CD4-positive, alpha-beta T cell (primary cell): ENCODE data around the gene FAM107B. TPM values are rescaled to one million over a fixed set of nuclear protein-coding genes. Genes with fewer than 3 reads are reported as not detected.

Experiments
- ATAC-seq: fragments of 200-7000 bp; cut with Tn5 transposase; one replicate; pipeline ENCODE4 v1.10.0; 2022; ENCODE audit warnings: mild to moderate bottlenecking; ENCODE audit not compliant: poor library complexity
- CTCF ChIA-PET: fragments of 350-600 bp; sonication (Branson Sonifier 250); formaldehyde crosslinking; loops from one replicate; lab custom pipeline; 2021; ENCODE audit warnings: antibody characterized with exemption, inconsistent platforms; lab: Charles Lee
- POLR2A ChIA-PET: fragments of 350-600 bp; sonication (Branson Sonifier 250); formaldehyde crosslinking; loops from one replicate; lab custom pipeline; 2021; ENCODE audit warnings: antibody characterized with exemption, inconsistent platforms; lab: Charles Lee
- DNase-seq, 14 experiments: peaks; one replicate each; pipeline ENCODE4 v3.0.0-alpha.2; 2013 to 2020; ENCODE audit warnings: mixed read lengths in 2 of 14
- H3K27ac ChIP-seq, 2 donors: one replicate each; pipeline versions ENCODE4 v1.5.1 to v1.7.0; 2013; ENCODE audit warnings: low read length in 2 of 2, low read depth in 1 of 2, mild to moderate bottlenecking in 1 of 2
- H3K27me3 ChIP-seq, 2 experiments: 1 replicate in 1 of 2; 2 replicates in 1 of 2; pipeline versions ENCODE4 v1.6.1 to v1.7.0; 2013; ENCODE audit warnings: low read length in 2 of 2, control low read depth in 1 of 2, mild to moderate bottlenecking in 1 of 2, moderate library complexity in 1 of 2; ENCODE audit not compliant: insufficient read depth in 2 of 2, control insufficient read depth in 1 of 2
- H3K36me3 ChIP-seq: one replicate; pipeline ENCODE4 v1.6.1; 2013; ENCODE audit warnings: low read length, control low read depth; ENCODE audit not compliant: insufficient read depth
- H3K4me1 ChIP-seq: one replicate; pipeline ENCODE4 v1.6.1; 2013; ENCODE audit warnings: low read length, control low read depth; ENCODE audit not compliant: insufficient read depth
- H3K4me3 ChIP-seq: one replicate; pipeline ENCODE4 v1.5.1; 2013; ENCODE audit warnings: mild to moderate bottlenecking, low read length, moderate library complexity
- H3K9me3 ChIP-seq, 2 experiments: 1 replicate in 1 of 2; 2 replicates in 1 of 2; pipeline versions ENCODE4 v1.6.1 to v1.7.0; 2013; ENCODE audit warnings: low read length in 2 of 2, mild to moderate bottlenecking in 2 of 2, control low read depth in 1 of 2, moderate library complexity in 1 of 2; ENCODE audit not compliant: control insufficient read depth in 1 of 2, insufficient read depth in 1 of 2
- H3K27ac Mint-ChIP-seq: one replicate; pipeline ENCODE4 v1.8.0; 2020; ENCODE audit warnings: mixed read lengths
- H3K27me3 Mint-ChIP-seq: one replicate; pipeline ENCODE4 v1.8.0; 2021; ENCODE audit warnings: mixed read lengths
- H3K36me3 Mint-ChIP-seq: one replicate; pipeline ENCODE4 v1.8.0; 2021; ENCODE audit warnings: low read depth, mixed read lengths
- H3K4me1 Mint-ChIP-seq: one replicate; pipeline ENCODE4 v1.8.0; 2021; ENCODE audit warnings: low read depth, mixed read lengths
- H3K4me3 Mint-ChIP-seq: one replicate; pipeline ENCODE4 v1.8.0; 2020; ENCODE audit warnings: mild to moderate bottlenecking, mixed read lengths
- H3K9me3 Mint-ChIP-seq: one replicate; pipeline ENCODE4 v1.8.0; 2020; ENCODE audit warnings: mixed read lengths
- CTCF ChIP-seq: fragments of 200-600 bp; IDR thresholded peaks from one replicate; pipeline ENCODE4 v1.8.0; 2022; ENCODE audit warnings: antibody characterized with exemption, mild to moderate bottlenecking
- intact Hi-C, 2 experiments: fragments of 100-400 bp; cut with DNase I in 1 of 2; cut with micrococcal nuclease in 1 of 2; formaldehyde crosslinking; loops; one replicate each; pipeline versions ENCODE4 v1.15.1 to v1.9.0; 2023 to 2025; cut with DNase I, micrococcal nuclease
- total RNA-seq, 174 experiments: library from RNA in 2 of 174; stranded (reverse) in 2 of 174; gene quantifications; one replicate each; pipeline ENCODE4 v1.2.3 and lab custom pipeline; 2021 to 2026

The FAM107B gene
- total RNA-seq, 2 experiments from 2014 or later, result 261 to 262 TPM

DNA sequence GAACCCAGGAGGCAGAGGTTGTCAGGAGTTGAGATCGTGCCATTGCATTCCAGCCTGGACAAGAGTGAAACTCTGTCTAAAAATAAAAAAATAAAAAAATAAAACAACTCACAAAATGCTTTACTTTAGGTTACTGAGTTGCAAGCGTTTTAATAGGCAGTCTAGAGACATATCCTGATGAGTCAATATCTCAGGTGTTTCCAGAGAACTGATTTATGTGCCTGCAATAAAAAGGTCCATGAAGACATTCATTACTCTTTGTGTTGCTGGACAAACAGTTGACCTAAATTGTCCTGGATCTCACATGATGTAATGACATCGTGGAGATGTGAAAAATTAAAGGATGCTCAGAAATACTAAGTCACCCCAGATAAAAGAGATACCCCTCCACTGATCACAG lies 31.6 kb upstream of the FAM107B start:
- H3K9me3 ChIP-seq, result no peaks in the 10 kb centered on the region
- H3K4me3 ChIP-seq, result no peak overlapping the region
- no peak for DNase-seq
- intact Hi-C loops, result no loop called here
- Mint-ChIP-seq H3K9me3 (no peaks in the 10 kb centered on the region), H3K4me1 (peaks cover under 1% of the 10 kb centered on the region), H3K4me3 (no peak overlapping the region), H3K27ac (no peak overlapping the region), H3K36me3 (no peaks in the 10 kb centered on the region), H3K27me3 (no peaks in the 10 kb centered on the region)
- H3K27me3 ChIP-seq, result no peaks in the 10 kb centered on the region
- no peak overlapping the region for H3K27ac ChIP-seq
- no peaks in the 10 kb centered on the region for H3K4me1 ChIP-seq
- CTCF ChIA-PET, result no interaction called here
- no peak for TF ChIP-seq CTCF
- ATAC-seq, result no peak
- H3K36me3 ChIP-seq, result no peaks in the 10 kb centered on the region
- POLR2A ChIA-PET, result no interaction called here

GRCh38 chr10:14803827-14804226 lies 29.1 kb upstream of the FAM107B start:
- no peaks in the 10 kb centered on the region for H3K27me3 Mint-ChIP-seq
- no peak overlapping the region for H3K4me3 Mint-ChIP-seq
- intact Hi-C loops, result no loop called here
- H3K4me1 ChIP-seq, result no peaks in the 10 kb centered on the region
- no peak overlapping the region for H3K4me3 ChIP-seq
- ATAC-seq, result no peak
- ChIA-PET CTCF (no interaction called here), POLR2A (no interaction called here)
- H3K4me1 Mint-ChIP-seq, result no peaks in the 10 kb centered on the region
- no peaks in the 10 kb centered on the region for H3K36me3 Mint-ChIP-seq
- no peaks in the 10 kb centered on the region for H3K27me3 ChIP-seq
- no peaks in the 10 kb centered on the region for H3K9me3 ChIP-seq
- H3K27ac ChIP-seq, result no peak overlapping the region
- H3K36me3 ChIP-seq, result no peaks in the 10 kb centered on the region
- H3K27ac Mint-ChIP-seq, result no peak overlapping the region
- DNase-seq, result no peak
- H3K9me3 Mint-ChIP-seq, result no peaks in the 10 kb centered on the region
- TF ChIP-seq CTCF, result no peak

DNA sequence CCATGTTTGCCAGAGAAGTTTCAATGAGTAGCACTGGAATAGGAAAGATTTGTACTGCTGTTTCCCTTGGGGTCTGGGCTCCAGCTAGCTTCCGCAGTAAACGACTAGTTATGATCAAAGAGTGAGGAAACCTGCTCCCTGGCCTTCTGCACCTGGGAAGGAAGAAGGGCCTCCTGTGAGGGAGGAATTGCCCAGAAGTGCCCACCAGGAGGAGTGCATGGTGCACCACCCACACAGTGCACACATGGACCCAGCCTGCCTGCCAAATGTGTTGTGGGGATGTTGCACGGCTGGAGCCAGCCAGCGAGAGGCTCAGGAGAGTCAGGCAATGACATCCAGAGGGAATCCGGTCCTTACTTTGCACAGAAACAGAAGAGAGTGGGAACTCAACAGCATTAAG lies 27.0 kb upstream of the FAM107B start:
- ChIA-PET CTCF (no interaction called here), POLR2A (no interaction called here)
- no peaks in the 10 kb centered on the region for H3K4me1 Mint-ChIP-seq
- ATAC-seq (no peak), DNase-seq (peak in 1 of 14 experiments; percentile 11)
- H3K4me3 Mint-ChIP-seq, result no peak overlapping the region
- Histone ChIP-seq H3K27me3 (no peaks in the 10 kb centered on the region), H3K9me3 (no peaks in the 10 kb centered on the region), H3K36me3 (no peaks in the 10 kb centered on the region), H3K4me3 (no peak overlapping the region), H3K4me1 (no peaks in the 10 kb centered on the region), H3K27ac (no peak overlapping the region)
- H3K9me3 Mint-ChIP-seq, result no peaks in the 10 kb centered on the region
- no peaks in the 10 kb centered on the region for H3K36me3 Mint-ChIP-seq
- TF ChIP-seq CTCF, result no peak
- H3K27me3 Mint-ChIP-seq, result no peaks in the 10 kb centered on the region
- intact Hi-C loops, result no loop called here
- H3K27ac Mint-ChIP-seq, result no peak overlapping the region
